ENCODE data around the gene NENF.
"Not testable (repeated sequence)": the region's sequence is repeated elsewhere in the genome, so short reads cannot be mapped to it uniquely, and the experiment has no call there.

Gene NENF

DNA sequence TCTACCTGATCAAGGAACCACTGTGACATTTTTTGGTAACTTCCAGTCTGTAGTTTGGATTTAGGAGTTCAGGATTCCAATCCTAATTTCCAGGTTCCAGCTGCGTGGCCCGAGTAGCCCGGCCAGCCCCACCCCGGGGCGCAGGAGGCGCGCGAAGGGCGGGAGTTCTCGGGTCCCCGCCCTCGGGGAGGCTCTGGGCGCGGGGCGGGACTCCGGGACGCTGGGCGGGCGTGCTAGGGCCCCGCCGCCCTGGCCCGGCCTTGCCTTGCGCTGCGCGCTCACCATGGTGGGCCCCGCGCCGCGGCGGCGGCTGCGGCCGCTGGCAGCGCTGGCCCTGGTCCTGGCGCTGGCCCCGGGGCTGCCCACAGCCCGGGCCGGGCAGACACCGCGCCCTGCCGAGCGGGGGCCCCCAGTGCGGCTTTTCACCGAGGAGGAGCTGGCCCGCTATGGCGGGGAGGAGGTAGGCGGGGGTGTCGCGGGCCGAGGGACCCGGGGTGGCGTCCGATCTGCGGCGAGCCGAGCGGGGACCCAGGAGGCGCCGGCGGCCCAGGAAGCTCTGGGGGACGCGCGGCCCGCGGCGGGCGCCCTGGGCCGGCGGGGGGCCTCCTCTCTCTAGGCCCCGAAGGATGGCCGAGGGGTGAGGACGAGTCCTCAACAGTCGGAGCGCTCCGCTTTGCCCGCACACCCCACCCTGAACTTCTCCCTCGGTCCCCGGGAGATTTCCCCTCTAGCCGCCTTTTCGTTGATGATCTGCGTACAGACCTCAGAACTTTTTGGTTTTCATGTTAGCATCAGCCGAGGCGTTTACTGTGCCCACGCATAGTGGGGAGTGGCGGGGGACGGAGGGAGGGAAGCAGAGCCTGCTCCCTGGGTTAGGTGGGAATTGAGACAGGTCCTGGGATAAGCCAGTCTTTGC, at the start of gene NENF:
Gene NENF, plus strand, starts transcription at position 260 of the 916 bp plus-strand sequence. Its CDS starts 24 bp downstream, at position 284.
- no peaks in the 10 kb centered on the region for H3K36me3 ChIP-seq (ENCODE audit: insufficient read depth, low read length)
- no peaks in the 10 kb centered on the region for H3K27me3 ChIP-seq (ENCODE audit: insufficient read depth, low read length)
- H3K4me1 ChIP-seq (ENCODE audit: control insufficient read depth, insufficient read depth, low read length, unreplicated experiment), result peaks cover 12% of the 10 kb centered on the region
- peaks cover 13% of the 10 kb centered on the region for H3K79me2 ChIP-seq (ENCODE audit: control insufficient read depth, insufficient read depth, low read length, unreplicated experiment)
- peak within 1 kb of the TSS; percentile 100 for H2AFZ ChIP-seq (ENCODE audit: low read length, unreplicated experiment)
- peak within 1 kb of the TSS; percentile 92 for H3K4me3 ChIP-seq (ENCODE audit: low read depth, low read length)
- peak within 1 kb of the TSS; percentile 38; the same call in 1 of the 2 replicates for H3K27ac ChIP-seq (ENCODE audit: low read depth, low read length)

DNA sequence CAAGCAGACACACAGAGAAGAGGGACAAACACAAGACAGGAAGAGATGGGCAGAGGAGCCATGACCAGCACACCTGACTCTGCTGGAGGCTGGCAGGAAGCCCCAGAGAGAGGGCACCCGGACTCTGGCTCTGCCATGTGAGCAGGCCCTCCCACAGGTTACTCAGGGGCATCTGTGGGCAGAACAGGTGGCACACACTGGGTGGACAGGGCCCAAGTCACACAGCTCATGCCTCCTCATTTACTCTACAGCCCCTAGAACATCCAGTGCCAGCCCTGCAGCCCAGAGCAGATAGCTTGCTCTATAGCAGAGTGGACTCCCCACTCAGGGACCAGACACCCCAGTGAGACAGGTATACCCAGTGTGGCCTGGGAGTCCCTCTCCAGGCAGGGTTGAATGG, 46.7 kb upstream of the NENF start:
- Histone ChIP-seq H3K4me1 (ENCODE audit: control insufficient read depth, insufficient read depth, low read length, unreplicated experiment) (no peaks in the 10 kb centered on the region), H3K27ac (ENCODE audit: low read depth, low read length) (no peak overlapping the region), H3K79me2 (ENCODE audit: control insufficient read depth, insufficient read depth, low read length, unreplicated experiment) (no peaks in the 10 kb centered on the region), H3K4me3 (ENCODE audit: low read depth, low read length) (no peak overlapping the region), H3K27me3 (ENCODE audit: insufficient read depth, low read length) (no peaks in the 10 kb centered on the region), H3K36me3 (ENCODE audit: insufficient read depth, low read length) (0 out of 2 replicates have a peak, but pooled peaks cover 12% of the 10 kb centered on the region), H2AFZ (ENCODE audit: low read length, unreplicated experiment) (no peak overlapping the region)

- Histone ChIP-seq H3K4me1 (ENCODE audit: control insufficient read depth, insufficient read depth, low read length, unreplicated experiment) (no peaks in the 10 kb centered on the region), H3K27me3 (ENCODE audit: insufficient read depth, low read length) (no peaks in the 10 kb centered on the region), H2AFZ (ENCODE audit: low read length, unreplicated experiment) (no peak overlapping the region), H3K36me3 (ENCODE audit: insufficient read depth, low read length) (0 out of 2 replicates have a peak, but pooled peaks cover 12% of the 10 kb centered on the region), H3K79me2 (ENCODE audit: control insufficient read depth, insufficient read depth, low read length, unreplicated experiment) (no peaks in the 10 kb centered on the region), H3K4me3 (ENCODE audit: low read depth, low read length) (no peak overlapping the region), H3K27ac (ENCODE audit: low read depth, low read length) (no peak overlapping the region)
These were observed 43.6 kb upstream of the NENF start for GRCh38 chr1:212388985-212389716.

DNA sequence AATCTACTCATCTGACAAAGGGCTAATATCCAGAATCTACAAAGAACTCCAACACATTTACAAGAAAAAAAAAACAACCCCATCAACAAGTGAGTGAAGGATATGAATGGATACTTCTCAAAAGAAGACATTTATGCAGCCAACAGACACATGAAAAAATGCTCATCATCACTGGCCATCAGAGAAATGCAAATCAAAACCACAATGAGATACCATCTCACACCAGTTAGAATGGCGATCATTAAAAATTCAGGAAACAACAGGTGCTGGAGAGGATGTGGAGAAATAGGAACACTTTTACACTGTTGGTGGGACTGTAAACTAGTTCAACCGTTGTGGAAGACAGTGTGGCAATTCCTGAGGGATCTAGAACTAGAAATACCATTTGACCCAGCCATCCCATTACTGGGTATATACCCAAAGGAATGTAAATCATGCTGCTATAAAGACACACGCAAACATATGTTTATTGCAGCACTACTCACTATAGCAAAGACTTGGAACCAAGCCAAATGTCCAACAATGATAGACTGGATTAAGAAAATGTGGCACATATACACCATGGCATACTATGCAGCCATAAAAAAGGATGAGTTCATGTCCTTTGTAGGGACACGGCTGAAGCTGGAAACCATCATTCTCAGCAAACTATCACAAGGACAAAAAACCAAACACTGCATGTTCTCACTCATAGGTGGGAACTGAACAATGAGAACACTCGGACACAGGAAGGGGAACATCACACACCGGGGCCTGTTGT, 36.9 kb upstream of the NENF start:
- not testable (repeated sequence) for H3K4me1 ChIP-seq (ENCODE audit: control insufficient read depth, insufficient read depth, low read length, unreplicated experiment); H3K27me3 ChIP-seq (ENCODE audit: insufficient read depth, low read length); H3K27ac ChIP-seq (ENCODE audit: low read depth, low read length); H2AFZ ChIP-seq (ENCODE audit: low read length, unreplicated experiment); H3K79me2 ChIP-seq (ENCODE audit: control insufficient read depth, insufficient read depth, low read length, unreplicated experiment); H3K4me3 ChIP-seq (ENCODE audit: low read depth, low read length); H3K36me3 ChIP-seq (ENCODE audit: insufficient read depth, low read length)

GRCh38 chr1:212396638-212397037, 36.1 kb upstream of the NENF start:
- Histone ChIP-seq H3K4me1 (ENCODE audit: control insufficient read depth, insufficient read depth, low read length, unreplicated experiment) (no peaks in the 10 kb centered on the region), H3K36me3 (ENCODE audit: insufficient read depth, low read length) (peaks cover 9% of the 10 kb centered on the region), H3K4me3 (ENCODE audit: low read depth, low read length) (no peak overlapping the region), H3K79me2 (ENCODE audit: control insufficient read depth, insufficient read depth, low read length, unreplicated experiment) (no peaks in the 10 kb centered on the region), H3K27ac (ENCODE audit: low read depth, low read length) (no peak overlapping the region), H2AFZ (ENCODE audit: low read length, unreplicated experiment) (no peak overlapping the region), H3K27me3 (ENCODE audit: insufficient read depth, low read length) (no peaks in the 10 kb centered on the region)

- H3K36me3 ChIP-seq (ENCODE audit: insufficient read depth, low read length), result peaks cover 9% of the 10 kb centered on the region
- peaks cover 4% of the 10 kb centered on the region for H3K4me1 ChIP-seq (ENCODE audit: control insufficient read depth, insufficient read depth, low read length, unreplicated experiment)
- no peaks in the 10 kb centered on the region for H3K79me2 ChIP-seq (ENCODE audit: control insufficient read depth, insufficient read depth, low read length, unreplicated experiment)
- no peak overlapping the region for H3K27ac ChIP-seq (ENCODE audit: low read depth, low read length)
- H3K4me3 ChIP-seq (ENCODE audit: low read depth, low read length), result no peak overlapping the region
- H3K27me3 ChIP-seq (ENCODE audit: insufficient read depth, low read length), result no peaks in the 10 kb centered on the region
- H2AFZ ChIP-seq (ENCODE audit: low read length, unreplicated experiment), result no peak overlapping the region
These were observed 35.5 kb upstream of the NENF start for GRCh38 chr1:212397171-212397570.

DNA sequence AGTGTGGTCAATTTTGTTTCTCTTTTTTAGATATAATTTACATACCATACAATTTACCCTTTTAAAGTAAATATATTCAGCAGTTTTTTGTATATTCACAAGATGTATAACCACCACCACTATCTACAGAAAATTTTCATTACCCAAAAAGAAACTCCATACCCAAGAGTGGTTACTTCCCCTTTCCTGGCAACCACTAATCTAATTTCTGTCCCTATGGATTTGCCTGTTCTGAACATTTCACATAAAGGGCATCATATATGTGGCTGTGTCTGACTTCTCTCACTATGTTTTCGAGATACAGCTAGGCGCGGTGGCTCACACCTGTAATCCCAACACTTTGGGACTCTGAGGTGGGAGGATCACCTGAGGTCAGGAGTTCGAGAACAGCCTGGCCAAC, 31.7 kb upstream of the NENF start:
- no peak overlapping the region for H3K27ac ChIP-seq (ENCODE audit: low read depth, low read length)
- H3K4me3 ChIP-seq (ENCODE audit: low read depth, low read length), result no peak overlapping the region
- no peak overlapping the region for H2AFZ ChIP-seq (ENCODE audit: low read length, unreplicated experiment)
- no peaks in the 10 kb centered on the region for H3K79me2 ChIP-seq (ENCODE audit: control insufficient read depth, insufficient read depth, low read length, unreplicated experiment)
- no peaks in the 10 kb centered on the region for H3K27me3 ChIP-seq (ENCODE audit: insufficient read depth, low read length)
- peaks cover 13% of the 10 kb centered on the region for H3K36me3 ChIP-seq (ENCODE audit: insufficient read depth, low read length)
- H3K4me1 ChIP-seq (ENCODE audit: control insufficient read depth, insufficient read depth, low read length, unreplicated experiment), result peaks cover 17% of the 10 kb centered on the region

DNA sequence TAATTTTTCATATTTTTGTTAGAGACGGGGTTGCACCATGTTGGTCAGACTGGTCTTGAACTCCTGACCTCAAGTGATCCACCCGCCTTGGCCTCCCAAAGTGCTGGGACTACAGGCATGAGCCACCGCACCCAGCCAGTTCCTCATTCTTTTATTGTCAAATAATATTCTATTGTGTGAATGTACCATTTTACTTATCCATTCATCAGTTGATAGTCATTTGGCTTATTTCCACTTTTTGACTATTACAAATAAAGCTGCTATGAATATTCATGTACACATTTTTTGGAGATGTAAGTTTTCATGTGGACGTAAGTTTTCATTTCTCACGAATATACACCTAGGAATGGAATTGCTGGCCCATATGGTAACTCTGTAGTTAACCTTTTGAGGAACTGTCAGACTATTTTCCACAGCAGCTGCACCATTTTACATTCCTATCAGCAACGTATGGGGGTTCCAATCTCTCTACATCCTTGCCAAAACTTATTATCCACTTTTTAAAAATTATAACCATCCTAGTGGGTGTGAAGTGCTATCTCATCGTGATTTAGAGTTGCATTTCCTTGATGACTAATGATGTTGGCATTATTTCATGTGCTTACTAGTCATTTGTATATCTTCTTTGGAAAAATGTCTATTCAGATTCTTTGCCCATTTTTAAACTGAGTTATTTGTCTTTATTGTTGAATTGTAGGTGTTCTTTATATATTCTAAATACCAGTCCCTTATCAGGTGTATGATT, 30.7 kb upstream of the NENF start:
- Histone ChIP-seq H3K79me2 (ENCODE audit: control insufficient read depth, insufficient read depth, low read length, unreplicated experiment) (no peaks in the 10 kb centered on the region), H3K27ac (ENCODE audit: low read depth, low read length) (peak overlapping the region; percentile 71), H3K4me3 (ENCODE audit: low read depth, low read length) (no peak overlapping the region), H3K4me1 (ENCODE audit: control insufficient read depth, insufficient read depth, low read length, unreplicated experiment) (peaks cover 17% of the 10 kb centered on the region), H2AFZ (ENCODE audit: low read length, unreplicated experiment) (no peak overlapping the region), H3K27me3 (ENCODE audit: insufficient read depth, low read length) (no peaks in the 10 kb centered on the region), H3K36me3 (ENCODE audit: insufficient read depth, low read length) (peaks cover 15% of the 10 kb centered on the region)

- peaks cover 17% of the 10 kb centered on the region for H3K4me1 ChIP-seq (ENCODE audit: control insufficient read depth, insufficient read depth, low read length, unreplicated experiment)
- no peaks in the 10 kb centered on the region for H3K27me3 ChIP-seq (ENCODE audit: insufficient read depth, low read length)
- peaks cover 18% of the 10 kb centered on the region for H3K36me3 ChIP-seq (ENCODE audit: insufficient read depth, low read length)
- H3K27ac ChIP-seq (ENCODE audit: low read depth, low read length), result peak overlapping the region; percentile 71
- H3K4me3 ChIP-seq (ENCODE audit: low read depth, low read length), result no peak overlapping the region
- no peak overlapping the region for H2AFZ ChIP-seq (ENCODE audit: low read length, unreplicated experiment)
- no peaks in the 10 kb centered on the region for H3K79me2 ChIP-seq (ENCODE audit: control insufficient read depth, insufficient read depth, low read length, unreplicated experiment)
These were observed 29.9 kb upstream of the NENF start for GRCh38 chr1:212402666-212403321.

Measured in ACC112 (cell line).